ENCODE measurements around the gene VEGFC.

DNA sequence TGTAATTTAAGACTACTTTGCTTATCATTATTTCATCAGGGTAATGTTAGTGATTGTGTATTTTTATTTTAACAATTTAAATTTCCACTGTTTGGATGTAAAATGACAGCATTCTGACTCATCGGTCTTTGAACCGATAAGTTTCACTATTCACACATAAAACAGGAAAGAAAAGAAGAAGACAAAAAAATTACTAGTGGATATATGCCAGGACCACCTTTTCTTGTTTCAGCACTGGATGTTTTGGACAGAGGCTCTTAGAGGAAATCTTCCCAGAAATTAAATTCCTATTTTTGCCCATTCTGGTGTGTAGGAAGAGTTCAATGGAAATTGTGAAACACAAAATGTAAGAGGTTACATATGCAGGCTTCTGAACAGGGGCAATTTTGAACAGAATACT is 57.4 kb downstream of the VEGFC start:
- TF ChIP-seq, protein P1, sequence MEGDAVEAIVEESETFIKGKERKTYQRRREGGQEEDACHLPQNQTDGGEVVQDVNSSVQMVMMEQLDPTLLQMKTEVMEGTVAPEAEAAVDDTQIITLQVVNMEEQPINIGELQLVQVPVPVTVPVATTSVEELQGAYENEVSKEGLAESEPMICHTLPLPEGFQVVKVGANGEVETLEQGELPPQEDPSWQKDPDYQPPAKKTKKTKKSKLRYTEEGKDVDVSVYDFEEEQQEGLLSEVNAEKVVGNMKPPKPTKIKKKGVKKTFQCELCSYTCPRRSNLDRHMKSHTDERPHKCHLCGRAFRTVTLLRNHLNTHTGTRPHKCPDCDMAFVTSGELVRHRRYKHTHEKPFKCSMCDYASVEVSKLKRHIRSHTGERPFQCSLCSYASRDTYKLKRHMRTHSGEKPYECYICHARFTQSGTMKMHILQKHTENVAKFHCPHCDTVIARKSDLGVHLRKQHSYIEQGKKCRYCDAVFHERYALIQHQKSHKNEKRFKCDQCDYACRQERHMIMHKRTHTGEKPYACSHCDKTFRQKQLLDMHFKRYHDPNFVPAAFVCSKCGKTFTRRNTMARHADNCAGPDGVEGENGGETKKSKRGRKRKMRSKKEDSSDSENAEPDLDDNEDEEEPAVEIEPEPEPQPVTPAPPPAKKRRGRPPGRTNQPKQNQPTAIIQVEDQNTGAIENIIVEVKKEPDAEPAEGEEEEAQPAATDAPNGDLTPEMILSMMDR (optimal IDR thresholded peaks at IDR 0.05 in 1 of 3, IDR thresholded peaks at IDR 0.05 in 1 of 3, conservative IDR thresholded peaks at IDR 0.05 in 1 of 3; ENCODE audit: extremely low read depth in 1 of 3, insufficient read depth in 2 of 3, low read length in 3 of 3) = no peak
- TF ChIP-seq EZH2 (IDR thresholded peaks at IDR 0.05; ENCODE audit: low read length) = no peak

All from keratinocyte (primary cell).